ENCODE measurements around the gene AGR3.

DNA sequence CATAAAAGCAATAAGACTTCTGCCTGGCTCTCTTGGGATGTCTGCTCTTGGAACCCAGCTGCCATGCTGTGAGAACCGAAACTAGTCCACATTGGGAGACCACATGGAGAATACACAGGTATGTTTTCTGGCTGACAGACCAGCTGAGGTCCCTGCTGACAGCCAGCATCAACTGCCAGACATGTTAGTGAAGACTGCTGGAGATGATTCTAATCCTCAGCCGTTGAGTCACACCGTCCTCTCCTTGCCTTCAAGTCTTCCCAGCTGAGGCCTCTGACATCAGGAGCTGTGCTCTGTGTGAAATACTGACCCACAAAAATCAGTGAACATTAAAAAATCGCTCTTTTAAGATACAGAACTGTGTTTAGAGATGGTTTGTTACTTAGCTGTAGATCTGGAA lies 40.1 kb downstream of the AGR3 start:
- TF ChIP-seq, protein P1, sequence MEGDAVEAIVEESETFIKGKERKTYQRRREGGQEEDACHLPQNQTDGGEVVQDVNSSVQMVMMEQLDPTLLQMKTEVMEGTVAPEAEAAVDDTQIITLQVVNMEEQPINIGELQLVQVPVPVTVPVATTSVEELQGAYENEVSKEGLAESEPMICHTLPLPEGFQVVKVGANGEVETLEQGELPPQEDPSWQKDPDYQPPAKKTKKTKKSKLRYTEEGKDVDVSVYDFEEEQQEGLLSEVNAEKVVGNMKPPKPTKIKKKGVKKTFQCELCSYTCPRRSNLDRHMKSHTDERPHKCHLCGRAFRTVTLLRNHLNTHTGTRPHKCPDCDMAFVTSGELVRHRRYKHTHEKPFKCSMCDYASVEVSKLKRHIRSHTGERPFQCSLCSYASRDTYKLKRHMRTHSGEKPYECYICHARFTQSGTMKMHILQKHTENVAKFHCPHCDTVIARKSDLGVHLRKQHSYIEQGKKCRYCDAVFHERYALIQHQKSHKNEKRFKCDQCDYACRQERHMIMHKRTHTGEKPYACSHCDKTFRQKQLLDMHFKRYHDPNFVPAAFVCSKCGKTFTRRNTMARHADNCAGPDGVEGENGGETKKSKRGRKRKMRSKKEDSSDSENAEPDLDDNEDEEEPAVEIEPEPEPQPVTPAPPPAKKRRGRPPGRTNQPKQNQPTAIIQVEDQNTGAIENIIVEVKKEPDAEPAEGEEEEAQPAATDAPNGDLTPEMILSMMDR (IDR thresholded peaks at IDR 0.05; ENCODE audit: poor library complexity, severe bottlenecking), result no peak
- TF ChIP-seq POLR2AphosphoS5 (IDR thresholded peaks at IDR 0.05), result no peak
- no peak for TF ChIP-seq SMC3 (conservative IDR thresholded peaks at IDR 0.05; ENCODE audit: poor library complexity)
- TF ChIP-seq, protein P2, sequence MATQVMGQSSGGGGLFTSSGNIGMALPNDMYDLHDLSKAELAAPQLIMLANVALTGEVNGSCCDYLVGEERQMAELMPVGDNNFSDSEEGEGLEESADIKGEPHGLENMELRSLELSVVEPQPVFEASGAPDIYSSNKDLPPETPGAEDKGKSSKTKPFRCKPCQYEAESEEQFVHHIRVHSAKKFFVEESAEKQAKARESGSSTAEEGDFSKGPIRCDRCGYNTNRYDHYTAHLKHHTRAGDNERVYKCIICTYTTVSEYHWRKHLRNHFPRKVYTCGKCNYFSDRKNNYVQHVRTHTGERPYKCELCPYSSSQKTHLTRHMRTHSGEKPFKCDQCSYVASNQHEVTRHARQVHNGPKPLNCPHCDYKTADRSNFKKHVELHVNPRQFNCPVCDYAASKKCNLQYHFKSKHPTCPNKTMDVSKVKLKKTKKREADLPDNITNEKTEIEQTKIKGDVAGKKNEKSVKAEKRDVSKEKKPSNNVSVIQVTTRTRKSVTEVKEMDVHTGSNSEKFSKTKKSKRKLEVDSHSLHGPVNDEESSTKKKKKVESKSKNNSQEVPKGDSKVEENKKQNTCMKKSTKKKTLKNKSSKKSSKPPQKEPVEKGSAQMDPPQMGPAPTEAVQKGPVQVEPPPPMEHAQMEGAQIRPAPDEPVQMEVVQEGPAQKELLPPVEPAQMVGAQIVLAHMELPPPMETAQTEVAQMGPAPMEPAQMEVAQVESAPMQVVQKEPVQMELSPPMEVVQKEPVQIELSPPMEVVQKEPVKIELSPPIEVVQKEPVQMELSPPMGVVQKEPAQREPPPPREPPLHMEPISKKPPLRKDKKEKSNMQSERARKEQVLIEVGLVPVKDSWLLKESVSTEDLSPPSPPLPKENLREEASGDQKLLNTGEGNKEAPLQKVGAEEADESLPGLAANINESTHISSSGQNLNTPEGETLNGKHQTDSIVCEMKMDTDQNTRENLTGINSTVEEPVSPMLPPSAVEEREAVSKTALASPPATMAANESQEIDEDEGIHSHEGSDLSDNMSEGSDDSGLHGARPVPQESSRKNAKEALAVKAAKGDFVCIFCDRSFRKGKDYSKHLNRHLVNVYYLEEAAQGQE (IDR thresholded peaks at IDR 0.05; ENCODE audit: borderline replicate concordance), result no peak

Data from neural cell (in vitro differentiated cells).